HepG2 (cell line): Measurements from ENCODE around the gene TMEM139. TPM values are rescaled to one million over a fixed set of nuclear protein-coding genes. Genes with fewer than 3 reads are reported as not detected.

Source experiments
- AGO2 ChIP-seq: fragments of 200-400 bp; formaldehyde crosslinking; optimal IDR thresholded peaks from 2 replicates; pipeline ENCODE3; 2017; ENCODE audit warnings: mild to moderate bottlenecking, low read depth, low read length, moderate library complexity
- ATAD3A ChIP-seq: sonication (generic); formaldehyde crosslinking; IDR thresholded peaks from 2 replicates; pipeline ENCODE4 v1.4.0; 2020; ENCODE audit warnings: missing genetic modification reagents
- ATF7-NPFF ChIP-seq: sonication (generic); formaldehyde crosslinking; IDR thresholded peaks from 2 replicates; pipeline ENCODE4 v1.8.1; 2023; ENCODE audit warnings: mild to moderate bottlenecking, low read depth, missing genetic modification reagents, moderate library complexity
- CEBPG ChIP-seq: IDR thresholded peaks from 2 replicates; pipeline ENCODE4 v1.6.1; 2016
- E2F5 ChIP-seq: sonication (generic); formaldehyde crosslinking; conservative IDR thresholded peaks from 2 replicates; pipeline ENCODE4 v1.4.0; 2020; ENCODE audit warnings: missing genetic modification reagents
- EEA1 ChIP-seq: sonication (generic); formaldehyde crosslinking; IDR thresholded peaks from 2 replicates; pipeline ENCODE4 v1.5.1; 2020; ENCODE audit warnings: mild to moderate bottlenecking, missing genetic modification reagents, borderline replicate concordance
- FOXJ3 ChIP-seq: sonication (generic); formaldehyde crosslinking; IDR thresholded peaks from 2 replicates; pipeline ENCODE4 v1.4.0; 2020; ENCODE audit warnings: missing genetic modification reagents, mild to moderate bottlenecking, borderline replicate concordance
- HNRNPK ChIP-seq: fragments of 200-400 bp; formaldehyde crosslinking; IDR thresholded peaks from 2 replicates; pipeline ENCODE4 v1.6.1; 2018; ENCODE audit warnings: low read length, low read depth, moderate library complexity, mild to moderate bottlenecking; ENCODE audit not compliant: poor library complexity, severe bottlenecking
- MAF1 ChIP-seq: sonication (generic); formaldehyde crosslinking; IDR thresholded peaks from 2 replicates; pipeline ENCODE4 v1.5.0; 2020; ENCODE audit warnings: missing genetic modification reagents, borderline replicate concordance
- MAZ ChIP-seq, 2 experiments: sonication (generic) in 1 of 2; formaldehyde crosslinking in 1 of 2; IDR thresholded peaks; 2 replicates each; pipeline versions ENCODE4 v1.5.0 to v1.6.1; 2012 to 2020; ENCODE audit warnings: low read depth in 2 of 2, mild to moderate bottlenecking in 2 of 2, borderline replicate concordance in 1 of 2, improper control_type of control experiment in 1 of 2, low read length in 1 of 2, missing genetic modification reagents in 1 of 2, moderate library complexity in 1 of 2
- POLR2G ChIP-seq: fragments of 200-400 bp; formaldehyde crosslinking; IDR thresholded peaks from 2 replicates; pipeline ENCODE4 v1.6.1; 2018; ENCODE audit warnings: mild to moderate bottlenecking, low read depth, low read length, moderate library complexity
- SALL2 ChIP-seq: sonication (generic); formaldehyde crosslinking; IDR thresholded peaks from 2 replicates; pipeline ENCODE4 v1.8.1; 2023; ENCODE audit warnings: mild to moderate bottlenecking, missing genetic modification reagents, inconsistent platforms
- TRAFD1 ChIP-seq: sonication (generic); formaldehyde crosslinking; IDR thresholded peaks from 2 replicates; pipeline ENCODE4 v1.5.1; 2020; ENCODE audit warnings: missing genetic modification reagents, mild to moderate bottlenecking, borderline replicate concordance
- WIZ ChIP-seq: sonication (generic); formaldehyde crosslinking; IDR thresholded peaks from 2 replicates; pipeline ENCODE4 v1.5.1; 2020; ENCODE audit warnings: mild to moderate bottlenecking, missing genetic modification reagents
- ZBTB26 ChIP-seq: IDR thresholded peaks from 2 replicates; pipeline ENCODE4 v1.6.1; 2016; ENCODE audit warnings: missing compliant biosample characterization, missing genetic modification reagents, borderline replicate concordance
- ZFP36 ChIP-seq: fragments of 150-350 bp; IDR thresholded peaks from 2 replicates; pipeline ENCODE4 v1.6.1; 2018; ENCODE audit warnings: borderline replicate concordance, low read length, low read depth; ENCODE audit not compliant: partially characterized antibody
- ZGPAT ChIP-seq: IDR thresholded peaks from 2 replicates; pipeline ENCODE4 v1.6.1; 2016; ENCODE audit warnings: mild to moderate bottlenecking
- ZNF136 ChIP-seq: sonication (generic); formaldehyde crosslinking; IDR thresholded peaks from 2 replicates; pipeline ENCODE4 v1.8.1; 2022; ENCODE audit warnings: low read depth, mild to moderate bottlenecking, moderate library complexity, missing genetic modification reagents
- ZNF256 ChIP-seq: sonication (generic); formaldehyde crosslinking; conservative IDR thresholded peaks from 2 replicates; pipeline ENCODE4 v1.4.0; 2020; ENCODE audit warnings: missing genetic modification reagents
- ZNF713 ChIP-seq: sonication (generic); formaldehyde crosslinking; IDR thresholded peaks from 2 replicates; pipeline ENCODE4 v1.4.0; 2020; ENCODE audit warnings: mild to moderate bottlenecking, missing genetic modification reagents
- polyA plus RNA-seq, 8 experiments: library from polyadenylated mRNA; depleted of rRNA in 3 of 8; stranded (reverse) in 7 of 8; unstranded in 1 of 8; fragments of >200 nt; fragmentation: Illumina TruSeq in 4 of 8; extraction: Trizol in 4 of 8; gene quantifications; 2 replicates each; pipeline versions ENCODE4 v1.2.1 to v1.2.3, GENCODE V29; 2011 to 2016; ENCODE audit warnings: low read depth in 4 of 8, missing spikeins in 1 of 8, mixed read lengths in 1 of 8; ENCODE audit not compliant: insufficient read depth in 1 of 8
- total RNA-seq, 5 experiments: library from RNA; depleted of rRNA; stranded (reverse); fragments of >200 nt; fragmentation: Illumina TruSeq; extraction: Trizol; gene quantifications; 2 replicates each; pipeline ENCODE4 v1.2.3, GENCODE V29; 2016; ENCODE audit warnings: low read depth in 1 of 5
- TF ChIP-seq, protein P1 (sequence below): sonication (generic); formaldehyde crosslinking; IDR thresholded peaks from 2 replicates; pipeline ENCODE4 v1.8.1; 2023; ENCODE audit warnings: mild to moderate bottlenecking, missing genetic modification reagents, borderline replicate concordance

Gene TMEM139
- total and polyA plus RNA-seq, 2 of the 13 experiments (the other 11 are each of a cell fraction or from before 2014, with no cell fraction given): 7.9 to 14.0 TPM

GRCh38 chr7:143263266-143264195, 21.2 kb upstream of the TMEM139 start, which contains the start of gene GSTK1 (continued):
- TF ChIP-seq ZGPAT (CRISPR knock-in tag): peak; percentile 83
- TF ChIP-seq ZNF256 (CRISPR knock-in tag): 0 out of 2 replicates have a peak, but pooled peaks have one; percentile 29
- TF ChIP-seq ATF7-NPFF (CRISPR knock-in tag): peak; percentile 92
- 0 out of 2 replicates have a peak, but pooled peaks have one; percentile 44 for TF ChIP-seq ZNF136
- no peak for TF ChIP-seq SALL2 (CRISPR knock-in tag)
- no peak; the same call in 1 of the 2 replicates for TF ChIP-seq TRAFD1
- no peak for TF ChIP-seq ATAD3A (CRISPR knock-in tag)
- TF ChIP-seq MAZ (IDR thresholded peaks at IDR 0.05; ENCODE audit: borderline replicate concordance, low read depth, low read length): no peak
- peak; percentile 91 for TF ChIP-seq MAZ (CRISPR knock-in tag; IDR thresholded peaks at IDR 0.05; ENCODE audit: low read depth)
- TF ChIP-seq FOXJ3 (CRISPR knock-in tag): 0 out of 2 replicates have a peak, but pooled peaks have one; percentile 29
- TF ChIP-seq WIZ (CRISPR knock-in tag): 0 out of 2 replicates have a peak, but pooled peaks have one; percentile 40
- TF ChIP-seq EEA1 (CRISPR knock-in tag): no peak
- TF ChIP-seq, protein P1, sequence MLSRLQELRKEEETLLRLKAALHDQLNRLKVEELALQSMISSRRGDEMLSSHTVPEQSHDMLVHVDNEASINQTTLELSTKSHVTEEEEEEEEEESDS: no peak
- TF ChIP-seq ZBTB26: peak; percentile 77
- no peak for TF ChIP-seq ZNF713 (CRISPR knock-in tag)
- no peak for TF ChIP-seq CEBPG (CRISPR knock-in tag)
- TF ChIP-seq POLR2G: peak; percentile 98
- peak; percentile 61 for TF ChIP-seq AGO2
- TF ChIP-seq ZFP36: no peak
- peak; percentile 74; the same call in 1 of the 2 replicates for TF ChIP-seq E2F5
- TF ChIP-seq HNRNPK: no peak
- TF ChIP-seq MAF1 (CRISPR knock-in tag): no peak
